22Rv1 (cell line): ENCODE results near the gene FAM50B.

Experiments
- H3K27ac ChIP-seq: fragments of 450-650 bp; 2 replicates; pipeline ENCODE4 v1.5.1; 2017
- ZFX ChIP-seq: fragments of 450-650 bp; IDR thresholded peaks from 2 replicates; pipeline ENCODE4 v1.6.1; 2017; ENCODE audit warnings: antibody characterized with exemption, borderline replicate concordance
- TF ChIP-seq, protein P1 (sequence below): fragments of 450-650 bp; IDR thresholded peaks from 2 replicates; pipeline ENCODE4 v1.5.1; 2017; ENCODE audit warnings: mild to moderate bottlenecking

The FAM50B gene

DNA sequence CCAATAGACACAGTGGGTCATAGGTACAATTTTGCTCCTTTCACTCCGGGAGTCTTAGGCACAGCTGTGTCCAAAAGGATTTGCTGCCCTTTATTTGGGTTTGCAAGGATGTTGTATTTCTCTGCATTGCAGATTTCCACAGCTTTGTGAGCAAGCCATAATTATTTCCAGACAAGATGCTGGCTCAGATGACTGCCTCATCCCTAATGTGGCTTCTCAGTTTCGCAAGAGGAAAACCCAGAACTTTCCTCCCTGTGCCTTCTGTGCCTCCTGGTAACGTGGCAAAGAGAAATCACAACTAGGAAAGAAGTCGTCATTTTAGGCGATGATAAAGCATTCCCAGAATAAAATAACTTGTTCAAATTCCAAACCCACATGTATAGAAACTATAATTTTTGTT lies 33.7 kb downstream of the FAM50B start:
- TF ChIP-seq ZFX, result no peak
- H3K27ac ChIP-seq, result no peak overlapping the region

DNA sequence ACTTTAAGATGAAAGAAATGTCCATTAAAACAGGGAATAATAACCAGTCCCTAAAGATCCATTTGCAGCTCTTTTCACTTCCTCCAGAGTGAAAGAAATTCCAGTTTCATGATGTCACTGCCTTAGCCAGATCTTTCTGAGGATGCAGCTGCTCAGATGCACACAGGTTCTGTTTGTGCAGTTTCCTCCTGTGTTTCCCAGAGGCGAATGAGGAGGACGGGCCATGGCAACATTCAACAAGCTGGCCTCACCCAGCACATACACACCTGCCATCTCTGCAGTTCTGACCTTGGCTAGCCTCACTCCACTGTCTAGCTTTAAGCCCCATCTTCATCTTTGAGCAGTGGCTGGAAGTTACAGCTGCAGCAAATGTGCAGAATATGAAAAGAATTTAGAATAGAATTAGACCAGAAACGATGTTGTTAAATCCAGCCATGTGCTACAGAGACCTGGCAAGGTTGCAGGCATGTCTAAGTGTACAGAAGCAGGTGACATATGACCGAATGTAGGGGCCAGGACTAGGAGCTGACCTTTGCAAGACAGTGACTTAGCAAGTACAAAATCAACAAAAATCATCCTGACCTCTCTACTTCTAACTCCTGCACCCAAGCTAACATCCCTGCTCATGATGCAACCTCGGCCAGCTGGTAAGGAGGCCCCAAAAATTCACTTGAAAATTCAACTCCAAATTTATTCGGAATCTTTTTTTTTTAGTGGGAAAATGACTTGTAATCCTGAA lies 35.0 kb downstream of the FAM50B start:
- TF ChIP-seq, protein P1, sequence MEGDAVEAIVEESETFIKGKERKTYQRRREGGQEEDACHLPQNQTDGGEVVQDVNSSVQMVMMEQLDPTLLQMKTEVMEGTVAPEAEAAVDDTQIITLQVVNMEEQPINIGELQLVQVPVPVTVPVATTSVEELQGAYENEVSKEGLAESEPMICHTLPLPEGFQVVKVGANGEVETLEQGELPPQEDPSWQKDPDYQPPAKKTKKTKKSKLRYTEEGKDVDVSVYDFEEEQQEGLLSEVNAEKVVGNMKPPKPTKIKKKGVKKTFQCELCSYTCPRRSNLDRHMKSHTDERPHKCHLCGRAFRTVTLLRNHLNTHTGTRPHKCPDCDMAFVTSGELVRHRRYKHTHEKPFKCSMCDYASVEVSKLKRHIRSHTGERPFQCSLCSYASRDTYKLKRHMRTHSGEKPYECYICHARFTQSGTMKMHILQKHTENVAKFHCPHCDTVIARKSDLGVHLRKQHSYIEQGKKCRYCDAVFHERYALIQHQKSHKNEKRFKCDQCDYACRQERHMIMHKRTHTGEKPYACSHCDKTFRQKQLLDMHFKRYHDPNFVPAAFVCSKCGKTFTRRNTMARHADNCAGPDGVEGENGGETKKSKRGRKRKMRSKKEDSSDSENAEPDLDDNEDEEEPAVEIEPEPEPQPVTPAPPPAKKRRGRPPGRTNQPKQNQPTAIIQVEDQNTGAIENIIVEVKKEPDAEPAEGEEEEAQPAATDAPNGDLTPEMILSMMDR, result no peak
- no peak for TF ChIP-seq ZFX
- no peak overlapping the region for H3K27ac ChIP-seq

DNA sequence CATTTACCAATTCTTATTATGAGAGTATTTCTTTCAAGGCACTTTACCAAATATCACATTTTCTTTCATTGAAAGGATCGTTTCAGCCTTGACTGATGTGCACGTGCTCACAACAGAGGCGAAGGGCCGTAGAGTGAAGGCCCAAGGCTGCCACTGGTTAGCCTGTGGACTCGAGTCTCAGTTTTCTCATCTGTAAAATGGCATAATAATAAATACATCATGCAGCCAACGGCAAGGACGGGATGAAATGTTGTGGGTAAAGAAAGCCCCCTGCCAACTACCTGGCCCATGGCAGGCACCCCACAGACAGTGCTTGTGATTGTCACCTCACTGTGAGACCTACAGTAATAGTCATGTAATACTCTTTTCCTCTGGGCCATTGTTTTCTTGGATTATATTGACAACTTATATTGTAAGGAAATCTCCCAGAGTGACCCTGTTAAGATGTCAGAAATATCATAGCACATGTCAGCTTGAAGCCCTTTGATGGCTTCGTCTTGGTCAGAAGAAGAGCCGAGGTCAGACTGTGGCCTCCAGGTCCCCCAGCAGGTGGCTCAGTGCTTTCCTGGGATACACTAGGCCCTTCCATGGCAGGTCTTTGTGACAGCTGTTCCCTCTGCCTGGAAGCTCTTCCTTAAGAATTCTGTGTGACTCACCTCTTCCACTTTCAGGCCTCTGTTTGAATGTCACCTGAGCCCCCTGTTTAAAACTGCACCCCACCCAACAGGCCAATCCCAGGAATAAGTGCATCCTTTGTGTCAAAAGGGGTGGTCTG lies 36.3 kb downstream of the FAM50B start:
- H3K27ac ChIP-seq, result no peak overlapping the region
- TF ChIP-seq, protein P1, result peak; percentile 37
- TF ChIP-seq ZFX, result no peak

DNA sequence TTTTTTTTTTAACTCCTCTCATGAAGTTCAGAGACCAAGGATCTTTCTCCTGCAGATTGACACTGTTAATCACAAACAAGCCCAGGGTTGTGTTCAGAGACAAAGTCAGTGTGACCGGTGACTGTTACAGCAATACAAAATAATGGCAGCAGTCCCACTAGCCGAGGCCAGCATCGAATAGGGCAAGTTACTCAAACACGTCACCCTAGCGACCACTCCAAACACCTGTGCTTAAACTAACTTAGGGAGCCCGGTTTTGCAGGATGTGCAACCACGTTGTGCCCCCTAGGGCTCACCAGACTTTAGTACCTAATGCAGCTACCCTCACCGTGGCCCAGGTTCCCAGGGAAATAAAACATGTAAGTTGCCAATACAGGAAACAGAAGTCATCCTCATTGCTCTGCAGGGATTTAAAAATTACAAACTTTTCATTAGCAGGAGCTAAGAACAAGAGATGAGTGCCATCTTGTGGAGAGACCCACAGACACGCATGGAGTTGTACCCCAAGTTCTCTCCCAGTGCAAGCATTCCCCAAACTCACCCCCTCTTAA lies 38.1 kb downstream of the FAM50B start:
- TF ChIP-seq ZFX, result no peak
- TF ChIP-seq, protein P1, result no peak
- H3K27ac ChIP-seq, result no peak overlapping the region

DNA sequence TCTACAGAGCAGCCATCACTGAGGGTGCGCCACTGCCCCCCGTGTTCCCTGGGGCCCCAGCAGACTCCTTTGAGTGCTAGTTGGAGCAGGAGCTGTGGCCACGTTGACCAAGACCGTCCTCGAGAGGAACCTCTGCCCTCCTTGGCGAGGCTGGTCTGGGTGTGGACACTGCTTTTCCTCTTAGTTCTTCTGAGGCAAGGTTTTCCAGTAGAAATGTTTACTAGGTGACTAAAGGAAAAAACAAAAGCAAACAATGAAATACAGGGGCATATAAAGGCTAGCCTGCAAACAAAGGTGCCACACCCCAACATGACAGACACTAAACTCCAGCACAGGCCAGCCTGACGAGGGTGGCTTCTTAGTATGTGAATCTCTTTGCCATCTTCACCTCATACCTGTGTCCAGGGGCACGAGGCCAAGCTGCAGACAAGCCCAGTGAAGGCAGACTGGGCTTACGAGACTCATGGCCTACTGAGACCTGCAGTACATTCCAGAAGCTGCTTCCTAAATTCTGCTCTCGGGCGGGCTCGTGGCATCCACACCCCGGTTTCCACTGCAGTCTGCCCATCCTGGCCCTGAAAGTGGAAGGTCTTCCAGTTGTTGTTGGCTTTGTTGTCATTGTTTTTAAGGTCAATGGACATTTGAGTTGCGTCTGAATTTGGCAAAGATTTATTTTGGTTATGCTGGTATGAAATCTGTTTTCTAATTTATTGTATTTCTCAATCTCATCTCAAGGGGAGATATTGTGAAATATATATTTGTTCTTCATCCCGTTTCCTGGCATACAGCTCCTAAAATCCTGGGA lies 39.2 kb downstream of the FAM50B start:
- H3K27ac ChIP-seq, result no peak overlapping the region
- no peak for TF ChIP-seq ZFX

DNA sequence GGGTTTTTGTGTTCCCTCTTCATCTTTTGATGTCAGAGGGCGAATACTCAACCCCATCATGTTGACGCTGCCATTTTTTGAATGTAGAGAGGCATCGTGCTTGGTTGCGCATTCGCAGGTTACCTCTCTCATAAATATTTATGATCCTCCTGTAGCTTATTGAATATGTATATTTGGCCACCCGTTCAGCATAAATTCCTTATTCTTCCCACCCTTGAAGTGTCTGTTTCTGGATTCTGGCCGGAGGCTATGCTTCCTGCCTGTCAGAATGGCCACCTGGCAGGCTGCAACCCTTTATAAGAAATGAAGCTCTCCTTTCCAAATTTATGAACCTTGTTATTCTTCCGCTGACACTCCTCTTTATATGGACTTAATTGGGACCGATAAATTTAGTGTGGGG lies 40.9 kb downstream of the FAM50B start:
- TF ChIP-seq, protein P1, result no peak
- no peak for TF ChIP-seq ZFX
- no peak overlapping the region for H3K27ac ChIP-seq

DNA sequence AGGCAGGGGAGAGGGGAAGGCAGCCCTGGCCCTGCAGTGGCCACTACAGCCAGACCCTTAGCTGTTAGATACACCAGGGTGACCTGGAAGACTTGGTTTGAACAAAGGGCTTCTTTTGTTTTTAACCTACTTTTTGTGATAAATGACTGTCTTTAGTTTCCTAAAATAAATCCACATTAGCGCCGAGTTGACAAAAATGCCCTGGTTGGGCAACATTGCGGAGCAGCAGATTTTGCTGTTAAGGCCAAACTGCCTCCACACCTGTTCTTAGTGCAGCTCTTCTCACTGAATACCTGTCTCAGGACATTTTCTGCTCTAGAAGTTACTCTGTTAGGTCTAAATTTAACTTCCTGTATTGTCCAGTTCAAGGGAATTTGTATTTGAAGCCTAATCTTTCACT lies 42.7 kb downstream of the FAM50B start:
- TF ChIP-seq, protein P1, result no peak
- TF ChIP-seq ZFX, result no peak
- no peak overlapping the region for H3K27ac ChIP-seq
